22Rv1 (cell line): Measurements from ENCODE around the gene ANKH.

Source experiments
- CTCF ChIP-seq: fragments of 450-650 bp; IDR thresholded peaks from 2 replicates; pipeline ENCODE4 v1.5.1; 2017; ENCODE audit warnings: mild to moderate bottlenecking
- ZFX ChIP-seq: fragments of 450-650 bp; IDR thresholded peaks from 2 replicates; pipeline ENCODE4 v1.6.1; 2017; ENCODE audit warnings: antibody characterized with exemption, borderline replicate concordance

GRCh38 chr5:14724633-14725032, 146.9 kb downstream of the ANKH start:
- TF ChIP-seq CTCF = no peak
- no peak for TF ChIP-seq ZFX
